Activated CD8-positive, alpha-beta memory T cell treated with anti-CD3 and anti-CD28 coated beads, Interleukin-2, amount 50 U/mL, for 24 hours (primary cell): ENCODE results near the gene LGMN.
"Not testable (repeated sequence)": the region's sequence is repeated elsewhere in the genome, so short reads cannot be mapped to it uniquely, and the experiment has no call there.

Experiments used
- DNase-seq: peaks from one replicate; pipeline ENCODE4 v3.0.0-alpha.2; 2020; ENCODE audit errors: extremely low read depth

The LGMN gene

GRCh38 chr14:92760524-92760805 lies 12.0 kb upstream of the LGMN start:
- no peak for DNase-seq

GRCh38 chr14:92759679-92760523 lies 11.5 kb upstream of the LGMN start:
- no peak for DNase-seq

GRCh38 chr14:92759300-92759678 lies 10.9 kb upstream of the LGMN start:
- DNase-seq = no peak

GRCh38 chr14:92756446-92756845 lies 8.0 kb upstream of the LGMN start:
- DNase-seq = no peak

- no peak for DNase-seq
Measured at GRCh38 chr14:92755495-92755894, 7.1 kb upstream of the LGMN start.

- no peak for DNase-seq
Measured at GRCh38 chr14:92754966-92755365, 6.5 kb upstream of the LGMN start.

GRCh38 chr14:92753250-92753649 lies 4.8 kb upstream of the LGMN start:
- no peak for DNase-seq

GRCh38 chr14:92751819-92752218 lies 3.4 kb upstream of the LGMN start:
- DNase-seq = no peak

- DNase-seq = no peak
Measured at GRCh38 chr14:92750994-92751400, 2.6 kb upstream of the LGMN start.

- not testable (repeated sequence) for DNase-seq
Measured at GRCh38 chr14:92750222-92750728, 1.8 kb upstream of the LGMN start.

- no peak for DNase-seq
Measured at GRCh38 chr14:92747701-92748258, 647 bp downstream of the LGMN start.

GRCh38 chr14:92744198-92744597 lies 4.2 kb downstream of the LGMN start:
- DNase-seq = no peak

- DNase-seq = no peak
Measured at GRCh38 chr14:92740440-92740839, 8.0 kb downstream of the LGMN start.

- no peak for DNase-seq
Measured at GRCh38 chr14:92737619-92738188, 10.7 kb downstream of the LGMN start.

GRCh38 chr14:92737206-92737605 lies 11.2 kb downstream of the LGMN start:
- no peak for DNase-seq

- no peak for DNase-seq
Measured at GRCh38 chr14:92735344-92735743, 13.1 kb downstream of the LGMN start.

GRCh38 chr14:92734618-92735017 lies 13.8 kb downstream of the LGMN start:
- no peak for DNase-seq

- no peak for DNase-seq
Measured at GRCh38 chr14:92733007-92733406, 15.4 kb downstream of the LGMN start.

- DNase-seq = no peak
Measured at GRCh38 chr14:92731622-92732115, 16.8 kb downstream of the LGMN start.

GRCh38 chr14:92729634-92730358 lies 18.6 kb downstream of the LGMN start:
- DNase-seq = no peak

- DNase-seq = no peak
Measured at GRCh38 chr14:92728759-92729364, 19.6 kb downstream of the LGMN start.

- DNase-seq = no peak
Measured at GRCh38 chr14:92726933-92727262, 21.5 kb downstream of the LGMN start.
